OCI-LY7 (cell line): Measurements from ENCODE around the gene GSE1. TPM values are rescaled to one million over a fixed set of nuclear protein-coding genes. Genes with fewer than 3 reads are reported as not detected.

Source experiments
- BruUV-seq: library from RNA; stranded (reverse); fragments of 400-500 nt; replicated peaks from 2 replicates; lab custom pipeline; 2021; lab: Mats Ljungman, UMichigan
- CTCF ChIA-PET: fragments of 300-600 bp; sonication (Branson Sonifier 250); formaldehyde crosslinking; loops from one replicate; lab custom pipeline; 2022; ENCODE audit warnings: antibody characterized with exemption; ENCODE audit not compliant: unreplicated experiment; lab: Charles Lee
- POLR2A ChIA-PET: fragments of 300-600 bp; sonication (Branson Sonifier 250); formaldehyde crosslinking; loops from one replicate; lab custom pipeline; 2022; ENCODE audit warnings: antibody characterized with exemption; lab: Charles Lee
- DNase-seq: peaks from one replicate; pipeline ENCODE4 v3.0.0-alpha.2; 2015; ENCODE audit warnings: low spot score
- H2AFZ ChIP-seq: fragments of 200-600 bp; sonication (generic), shearing (Covaris generic); 2 replicates; pipeline ENCODE4 v1.6.1; 2014; ENCODE audit warnings: mild to moderate bottlenecking, antibody characterized with exemption, low read length, moderate library complexity
- H3K27ac ChIP-seq: fragments of 200-600 bp; sonication (generic); 2 replicates; pipeline ENCODE4 v1.5.1; 2014; ENCODE audit warnings: mixed run types, low read depth, mild to moderate bottlenecking, moderate library complexity, low read length, inconsistent platforms; ENCODE audit not compliant: poor library complexity, severe bottlenecking
- H3K36me3 ChIP-seq: fragments of 200-600 bp; sonication (generic); 2 replicates; pipeline ENCODE4 v1.6.1; 2014; ENCODE audit warnings: mild to moderate bottlenecking, antibody characterized with exemption, low read length, moderate library complexity, mixed read lengths; ENCODE audit not compliant: insufficient read depth
- H3K4me1 ChIP-seq: fragments of 200-600 bp; sonication (generic); 2 replicates; pipeline ENCODE4 v1.5.1; 2014; ENCODE audit warnings: mild to moderate bottlenecking, low read length; ENCODE audit not compliant: insufficient read depth, poor library complexity, severe bottlenecking
- H3K4me2 ChIP-seq: fragments of 200-600 bp; sonication (generic); 2 replicates; pipeline ENCODE4 v1.6.1; 2014; ENCODE audit warnings: mild to moderate bottlenecking, low read length
- H3K4me3 ChIP-seq: fragments of 200-600 bp; sonication (generic); 2 replicates; pipeline ENCODE4 v1.5.1; 2014; ENCODE audit warnings: mild to moderate bottlenecking, low read depth, low read length; ENCODE audit not compliant: poor library complexity, severe bottlenecking
- H3K79me2 ChIP-seq: fragments of 200-600 bp; sonication (generic); 2 replicates; pipeline ENCODE4 v1.6.1; 2016; ENCODE audit warnings: low read depth, mild to moderate bottlenecking, low read length, moderate library complexity, mixed read lengths; ENCODE audit not compliant: insufficient read depth
- H3K9me2 ChIP-seq: fragments of 200-600 bp; sonication (generic); 2 replicates; pipeline ENCODE4 v1.6.1; 2016; ENCODE audit warnings: mild to moderate bottlenecking, low read length, mixed read lengths; ENCODE audit not compliant: insufficient read depth
- H3K9me3 ChIP-seq: fragments of 200-600 bp; sonication (generic); 2 replicates; pipeline ENCODE4 v1.6.1; 2014; ENCODE audit warnings: mild to moderate bottlenecking, mixed run types, low read length, mixed read lengths
- H4K20me1 ChIP-seq: fragments of 200-600 bp; sonication (generic); 2 replicates; pipeline ENCODE4 v1.6.1; 2014; ENCODE audit warnings: mild to moderate bottlenecking, antibody characterized with exemption, low read length, moderate library complexity, mixed read lengths; ENCODE audit not compliant: insufficient read depth
- EZH2phosphoT487 ChIP-seq: fragments of 200-600 bp; sonication (generic); IDR thresholded peaks from 2 replicates; pipeline ENCODE4 v1.6.1; 2018; ENCODE audit warnings: low read depth, borderline replicate concordance, mild to moderate bottlenecking, mixed run types, antibody characterized with exemption, low read length, moderate library complexity, mixed read lengths
- intact Hi-C: fragments of 100-400 bp; cut with micrococcal nuclease; formaldehyde crosslinking; loops from one replicate; pipeline ENCODE4 v1.10.0; 2022; ENCODE audit not compliant: unreplicated experiment
- total RNA-seq, 2 experiments: library from RNA; depleted of rRNA in 1 of 2; stranded (reverse); fragments of >200 nt in 1 of 2; shearing (Covaris generic) in 1 of 2; gene quantifications; 2 replicates each; pipeline ENCODE4 v1.2.3, GENCODE V29; 2014 to 2022
- TF ChIP-seq, protein P1 (sequence below): fragments of 200-600 bp; sonication (generic); conservative IDR thresholded peaks from 2 replicates; pipeline ENCODE4 v1.5.1; 2014; ENCODE audit warnings: mild to moderate bottlenecking, antibody characterized with exemption, low read length, moderate library complexity, mixed read lengths

The GSE1 gene
- total RNA-seq, 2 experiments from 2014 or later: 30.9 to 66.6 TPM

DNA sequence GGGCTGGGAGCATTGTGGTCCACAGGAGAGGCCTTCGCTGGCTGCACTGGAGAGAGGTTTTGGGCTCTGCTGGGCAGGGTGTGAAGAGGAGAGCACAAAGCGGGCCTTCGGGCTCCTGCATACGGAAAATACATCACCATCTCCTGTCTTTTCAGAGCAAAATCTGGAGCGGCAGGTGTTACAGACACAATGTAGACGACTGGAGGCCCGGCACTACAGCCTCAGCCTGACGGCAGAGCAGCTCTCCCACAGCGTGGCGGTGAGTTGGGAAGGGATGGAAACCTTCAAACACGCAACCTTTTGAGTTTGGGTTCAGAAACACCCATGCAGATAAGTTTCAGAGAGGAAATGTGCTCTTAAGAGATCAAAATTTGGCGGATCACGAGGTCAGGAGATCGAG is 57.7 kb downstream of the GSE1 start:
- DNase-seq: no peak
- H2AFZ ChIP-seq: no peak overlapping the region
- H3K27ac ChIP-seq: no peak overlapping the region
- POLR2A ChIA-PET: no interaction called here
- intact Hi-C loops: no loop called here
- H3K36me3 ChIP-seq: peaks cover 98% of the 10 kb centered on the region
- no TSS peak for BruUV-seq
- H3K79me2 ChIP-seq: no peaks in the 10 kb centered on the region
- no peaks in the 10 kb centered on the region for H3K9me2 ChIP-seq
- no peak overlapping the region for H3K4me2 ChIP-seq
- no peaks in the 10 kb centered on the region for H3K4me1 ChIP-seq
- H3K4me3 ChIP-seq: no peak overlapping the region
- H4K20me1 ChIP-seq: 0 out of 2 replicates have a peak, but pooled peaks cover 8% of the 10 kb centered on the region
- TF ChIP-seq, protein P1, sequence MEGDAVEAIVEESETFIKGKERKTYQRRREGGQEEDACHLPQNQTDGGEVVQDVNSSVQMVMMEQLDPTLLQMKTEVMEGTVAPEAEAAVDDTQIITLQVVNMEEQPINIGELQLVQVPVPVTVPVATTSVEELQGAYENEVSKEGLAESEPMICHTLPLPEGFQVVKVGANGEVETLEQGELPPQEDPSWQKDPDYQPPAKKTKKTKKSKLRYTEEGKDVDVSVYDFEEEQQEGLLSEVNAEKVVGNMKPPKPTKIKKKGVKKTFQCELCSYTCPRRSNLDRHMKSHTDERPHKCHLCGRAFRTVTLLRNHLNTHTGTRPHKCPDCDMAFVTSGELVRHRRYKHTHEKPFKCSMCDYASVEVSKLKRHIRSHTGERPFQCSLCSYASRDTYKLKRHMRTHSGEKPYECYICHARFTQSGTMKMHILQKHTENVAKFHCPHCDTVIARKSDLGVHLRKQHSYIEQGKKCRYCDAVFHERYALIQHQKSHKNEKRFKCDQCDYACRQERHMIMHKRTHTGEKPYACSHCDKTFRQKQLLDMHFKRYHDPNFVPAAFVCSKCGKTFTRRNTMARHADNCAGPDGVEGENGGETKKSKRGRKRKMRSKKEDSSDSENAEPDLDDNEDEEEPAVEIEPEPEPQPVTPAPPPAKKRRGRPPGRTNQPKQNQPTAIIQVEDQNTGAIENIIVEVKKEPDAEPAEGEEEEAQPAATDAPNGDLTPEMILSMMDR: no peak
- no peak for TF ChIP-seq EZH2phosphoT487
- no peaks in the 10 kb centered on the region for H3K9me3 ChIP-seq
- CTCF ChIA-PET: no interaction called here

DNA sequence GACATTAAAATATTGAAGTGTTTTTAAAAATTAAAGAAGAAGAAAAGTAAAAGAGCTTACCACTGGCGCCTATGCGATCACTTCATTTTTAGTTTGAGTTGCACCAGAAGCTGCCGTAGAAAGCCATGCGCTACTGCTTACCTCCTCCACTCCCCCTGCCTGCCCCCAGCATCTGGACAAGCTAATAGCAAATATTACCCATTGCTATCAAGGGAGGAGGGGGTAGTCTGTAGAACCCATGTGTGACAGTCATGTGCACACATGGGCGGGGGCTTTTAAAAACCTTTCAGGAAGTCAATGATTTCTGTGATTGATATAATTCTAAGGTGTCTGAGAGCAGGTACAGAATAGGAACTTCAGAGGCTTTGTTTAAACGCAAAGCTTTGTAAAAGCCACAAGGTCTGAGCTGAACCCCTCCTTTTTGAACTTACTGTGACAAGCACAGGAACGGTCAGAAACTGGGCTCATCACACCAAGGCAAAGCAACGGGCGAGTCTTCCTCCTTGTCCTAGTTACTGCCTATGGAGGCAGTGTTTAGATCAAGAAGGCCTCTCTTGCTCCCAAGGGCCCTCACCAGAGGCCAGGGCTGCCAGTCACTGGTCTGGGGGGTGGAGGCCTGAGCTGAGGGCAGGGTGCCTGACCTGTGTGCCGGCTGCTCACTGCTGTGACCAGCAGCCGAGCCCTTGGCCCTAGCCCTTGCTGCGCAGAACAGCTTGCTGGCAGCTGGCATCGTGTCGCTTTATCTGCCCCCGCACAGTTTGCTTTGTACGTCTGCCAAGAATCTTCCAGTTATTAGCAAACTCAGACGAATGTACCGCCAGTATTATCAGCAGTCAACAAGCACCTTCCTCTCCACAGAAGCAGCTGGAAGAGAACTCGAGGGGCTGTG is 60.7 kb downstream of the GSE1 start:
- Histone ChIP-seq H4K20me1 (0 out of 2 replicates have a peak, but pooled peaks cover 9% of the 10 kb centered on the region), H3K27ac (no peak overlapping the region), H3K36me3 (peaks cover 98% of the 10 kb centered on the region), H3K9me2 (no peaks in the 10 kb centered on the region), H2AFZ (no peak overlapping the region), H3K9me3 (no peaks in the 10 kb centered on the region), H3K4me2 (no peak overlapping the region), H3K4me3 (no peak overlapping the region), H3K4me1 (no peaks in the 10 kb centered on the region), H3K79me2 (no peaks in the 10 kb centered on the region)
- BruUV-seq: no TSS peak
- no peak for DNase-seq
- CTCF ChIA-PET: no interaction called here
- POLR2A ChIA-PET: interaction anchor here (0.5 kb wide), 1 partner anchor 230 kb away, joined by 5 read pairs; no protein-coding TSS in a partner anchor
- TF ChIP-seq, protein P1: no peak
- TF ChIP-seq EZH2phosphoT487: no peak
- intact Hi-C loops: no loop called here

GRCh38 chr16:85674418-85674755 is 61.3 kb downstream of the GSE1 start:
- no peaks in the 10 kb centered on the region for H3K79me2 ChIP-seq
- H3K9me2 ChIP-seq: no peaks in the 10 kb centered on the region
- H3K36me3 ChIP-seq: peaks cover 98% of the 10 kb centered on the region
- CTCF ChIA-PET: no interaction called here
- intact Hi-C loops: no loop called here
- TF ChIP-seq, protein P1: no peak
- TF ChIP-seq EZH2phosphoT487: no peak
- no peak overlapping the region for H3K4me2 ChIP-seq
- no peak for DNase-seq
- H4K20me1 ChIP-seq: 0 out of 2 replicates have a peak, but pooled peaks cover 9% of the 10 kb centered on the region
- no peak overlapping the region for H3K27ac ChIP-seq
- H3K4me1 ChIP-seq: no peaks in the 10 kb centered on the region
- BruUV-seq: no TSS peak
- no peak overlapping the region for H3K4me3 ChIP-seq
- H3K9me3 ChIP-seq: no peaks in the 10 kb centered on the region
- POLR2A ChIA-PET: interaction anchor here (1.0 kb wide), 1 partner anchor 42 kb away, joined by 3 read pairs; no protein-coding TSS in a partner anchor
- H2AFZ ChIP-seq: no peak overlapping the region
